Breast epithelium (tissue), 4 donors: ENCODE data around the gene HLTF. TPM values are rescaled to one million over a fixed set of nuclear protein-coding genes. Genes with fewer than 3 reads are reported as not detected.
"Not testable (repeated sequence)": the region's sequence is repeated elsewhere in the genome, so short reads cannot be mapped to it uniquely, and the experiment has no call there.

Source experiments
- DNase-seq, 2 donors: peaks; one replicate each; pipeline ENCODE4 v3.0.0-alpha.2; 2019; ENCODE audit warnings: low spot score in 2 of 2
- H3K27ac ChIP-seq, 2 donors: fragments of 200-600 bp; sonication (generic) in 1 of 2; one replicate each; pipeline ENCODE4 v1.5.1; 2016 to 2019; ENCODE audit warnings: mild to moderate bottlenecking in 1 of 2
- H3K27me3 ChIP-seq, 2 donors: fragments of 200-600 bp; sonication (generic) in 1 of 2; one replicate each; pipeline versions ENCODE4 v1.5.1 to v1.6.0; 2017 to 2019; ENCODE audit warnings: control low read depth in 1 of 2, mild to moderate bottlenecking in 1 of 2
- H3K36me3 ChIP-seq: fragments of 200-600 bp; one replicate; pipeline ENCODE4 v1.5.1; 2019
- H3K4me1 ChIP-seq, 2 donors: fragments of 200-600 bp; sonication (generic); one replicate each; pipeline ENCODE4 v1.5.1; 2016 to 2019; ENCODE audit warnings: control low read depth in 1 of 2
- H3K4me3 ChIP-seq, 3 donors: fragments of 200-600 bp; sonication (generic); 1 replicate in 2 of 3; 2 replicates in 1 of 3; pipeline ENCODE4 v1.5.1; 2016 to 2019; ENCODE audit warnings: mild to moderate bottlenecking in 3 of 3, moderate library complexity in 2 of 3
- H3K9me3 ChIP-seq, 2 donors: fragments of 200-600 bp; sonication (generic) in 1 of 2; one replicate each; pipeline ENCODE4 v1.5.1; 2016 to 2019; ENCODE audit warnings: control low read depth in 1 of 2
- CTCF ChIP-seq, 3 donors: fragments of 450-650 bp; IDR thresholded peaks; one replicate each; pipeline ENCODE4 v1.5.1; 2016 to 2017; ENCODE audit warnings: antibody characterized with exemption in 3 of 3, mild to moderate bottlenecking in 3 of 3, moderate library complexity in 3 of 3
- POLR2A ChIP-seq: fragments of 450-650 bp; IDR thresholded peaks from one replicate; pipeline ENCODE4 v1.6.1; 2016; ENCODE audit warnings: antibody characterized with exemption, mild to moderate bottlenecking, moderate library complexity
- POLR2AphosphoS5 ChIP-seq, 3 donors: sonication (generic); formaldehyde crosslinking; IDR thresholded peaks; one replicate each; pipeline ENCODE4 v1.6.1; 2017; ENCODE audit warnings: antibody characterized with exemption in 3 of 3
- intact Hi-C: fragments of 100-400 bp; cut with DNase I; formaldehyde crosslinking; loops from one replicate; pipeline ENCODE4 v1.15.1; 2023; ENCODE audit warnings: low total_unique reads
- total RNA-seq, 3 donors: library from RNA; depleted of rRNA; stranded (reverse); fragments of >200 nt; gene quantifications; one replicate each; pipeline ENCODE4 v1.1.0, GENCODE V29; 2016

HLTF gene
- total RNA-seq, 3 donors from 2014 or later, result 14.7 to 36.4 (median 22.6) TPM

- H3K4me3 ChIP-seq, result no peak overlapping the region
- intact Hi-C loops, result no loop called here
- H3K9me3 ChIP-seq, result no peaks in the 10 kb centered on the region
- DNase-seq, result no peak
- peaks cover 0 to 5% of the 10 kb centered on the region in 2 donors for H3K4me1 ChIP-seq
- H3K36me3 ChIP-seq, result no peaks in the 10 kb centered on the region
- no peaks in the 10 kb centered on the region for H3K27me3 ChIP-seq
- H3K27ac ChIP-seq, result peak overlapping the region in 1 of 2 donors; percentile 97
- TF ChIP-seq POLR2A, result no peak
- TF ChIP-seq CTCF (IDR thresholded peaks at IDR 0.05), result no peak
These were observed 96.1 kb downstream of the HLTF start for GRCh38 chr3:148990236-148990635.

GRCh38 chr3:148987551-148987950, 98.8 kb downstream of the HLTF start:
- H3K27ac ChIP-seq, DNase-seq, H3K9me3 ChIP-seq, H3K27me3 ChIP-seq, H3K4me3 ChIP-seq, H3K36me3 ChIP-seq, H3K4me1 ChIP-seq, intact Hi-C loops: not testable (repeated sequence)

GRCh38 chr3:148981273-148981672, 105.1 kb downstream of the HLTF start:
- TF ChIP-seq POLR2AphosphoS5 (IDR thresholded peaks at IDR 0.05) (no peak), POLR2A (no peak), CTCF (IDR thresholded peaks at IDR 0.05) (no peak)
- Histone ChIP-seq H3K4me3 (no peak overlapping the region), H3K27ac (no peak overlapping the region), H3K4me1 (no peaks in the 10 kb centered on the region), H3K27me3 (no peaks in the 10 kb centered on the region), H3K36me3 (no peaks in the 10 kb centered on the region), H3K9me3 (no peaks in the 10 kb centered on the region)
- intact Hi-C loops, result no loop called here
- no peak for DNase-seq

Other genes with a start within 250 kb of the HLTF start
- gene CPA3, start 221.2 kb downstream of the HLTF start, total RNA-seq, result 10 to 100 TPM in 2 of 3 donors, 1 to 10 TPM in 1; 5.6 to 44.2 (median 10.1) TPM
- 10 to 100 TPM; 25.8 to 36.1 (median 35.9) TPM for gene GYG1, start 95.0 kb downstream of the HLTF start, total RNA-seq
- gene HPS3, start 43.1 kb upstream of the HLTF start, total RNA-seq, result 10 to 100 TPM; 14.4 to 27.1 (median 26.2) TPM
- gene CP, start 135.3 kb upstream of the HLTF start, total RNA-seq, result 100 to 1,000 TPM in 1 of 3 donors, 10 to 100 TPM in 2; 25.9 to 225 (median 30.2) TPM
- 10 to 100 TPM in 2 of 3 donors, 1 to 10 TPM in 1; 7.2 to 43.8 (median 25.9) TPM for gene TM4SF18, start 247.1 kb upstream of the HLTF start, total RNA-seq